AG08395 (cell line): Measurements from ENCODE around the gene PLA2G2F.
"Not testable (repeated sequence)": the region's sequence is repeated elsewhere in the genome, so short reads cannot be mapped to it uniquely, and the experiment has no call there.

Source experiments
- DNase-seq: peaks from one replicate; pipeline ENCODE4 v3.0.0; 2012; ENCODE audit warnings: mixed read lengths, low spot score

PLA2G2F gene

GRCh38 chr1:20114021-20114648 lies 25.0 kb upstream of the PLA2G2F start:
- no peak for DNase-seq

- DNase-seq: no peak
These were observed 23.6 kb upstream of the PLA2G2F start for GRCh38 chr1:20115479-20115878.

DNA sequence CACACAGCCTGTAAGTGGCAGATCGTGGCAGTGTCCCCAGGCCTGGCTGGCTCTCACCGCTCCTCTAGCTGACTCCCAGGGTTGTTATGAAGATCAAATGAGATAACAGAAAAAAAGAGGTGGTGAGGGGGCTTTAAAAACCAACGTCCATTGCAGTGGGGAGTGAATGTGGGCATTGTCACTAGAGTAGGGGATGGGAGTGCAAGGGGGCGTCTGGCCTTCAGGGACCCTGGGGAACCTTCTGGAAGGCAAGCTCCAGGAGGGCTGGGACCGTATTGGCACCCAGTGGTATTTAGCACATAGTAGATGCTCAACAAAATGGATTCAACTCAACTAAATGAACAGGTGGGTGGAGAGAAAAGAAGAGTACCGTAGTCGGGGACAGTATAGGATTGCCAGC lies 23.2 kb upstream of the PLA2G2F start:
- no peak for DNase-seq

DNA sequence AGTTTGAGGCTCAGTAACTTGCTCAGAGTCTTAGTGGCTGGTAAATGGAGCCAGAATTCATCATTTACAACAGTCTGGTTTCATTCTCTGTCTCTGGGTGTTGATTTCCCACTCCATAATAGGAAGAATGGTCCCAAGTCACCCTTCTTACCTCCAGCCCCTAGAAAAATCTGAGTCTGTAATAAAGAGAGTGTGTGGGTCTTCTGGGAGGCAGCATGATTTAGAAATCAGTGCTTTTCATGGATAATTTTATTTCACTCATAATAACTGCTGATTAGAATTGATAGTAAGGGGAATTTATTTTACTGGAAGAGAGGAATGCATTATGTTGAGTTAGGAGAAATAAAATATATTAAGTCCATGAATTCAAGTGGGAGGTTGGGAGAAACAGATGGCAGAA lies 21.9 kb upstream of the PLA2G2F start:
- DNase-seq: no peak

DNA sequence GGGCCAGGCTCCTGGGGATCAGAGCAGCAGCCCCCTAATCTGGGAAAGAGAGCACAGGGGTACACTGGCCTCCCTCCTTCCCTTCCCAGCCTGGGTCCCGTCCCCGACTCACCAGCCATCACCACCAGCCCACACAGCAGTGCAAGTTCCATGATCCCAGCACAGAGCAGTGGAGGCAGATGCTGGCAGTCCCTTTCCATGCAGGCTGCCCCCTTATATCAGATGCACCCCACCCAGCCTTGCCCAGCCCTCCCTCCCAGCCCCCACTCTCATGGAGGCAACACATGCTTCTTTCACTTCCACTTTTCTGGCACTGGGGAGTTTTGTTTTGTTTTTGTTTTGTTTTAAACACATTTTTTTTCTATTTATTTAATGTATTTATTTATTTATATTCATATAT lies 19.8 kb upstream of the PLA2G2F start, which contains the start of gene PLA2G2D:
Gene PLA2G2D (minus strand): TSS at position 190 of the 400 bp plus-strand sequence. CDS start 38 bp downstream, at position 152.
- DNase-seq: no peak

DNA sequence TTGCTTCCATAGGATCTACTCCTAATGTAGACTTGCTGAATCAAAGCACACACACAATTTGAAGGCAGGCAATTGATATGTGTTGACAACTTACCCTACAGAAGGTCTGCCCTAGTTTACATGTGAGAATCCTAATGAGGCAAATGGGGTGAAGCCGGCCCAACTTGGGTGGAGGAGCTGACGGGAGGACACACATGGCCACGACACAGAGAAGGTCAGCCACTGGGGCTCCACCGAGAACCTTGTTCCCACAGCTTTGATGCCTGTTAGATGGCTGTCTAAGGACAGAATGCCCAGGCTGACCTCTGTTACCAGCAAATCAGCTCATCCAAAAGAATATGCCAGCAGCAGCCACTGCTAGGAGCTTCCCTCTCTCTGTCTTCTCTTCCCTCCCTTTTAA lies 18.3 kb upstream of the PLA2G2F start:
- no peak for DNase-seq

- DNase-seq: no peak
These were observed 15.2 kb upstream of the PLA2G2F start for GRCh38 chr1:20123722-20124455.

DNA sequence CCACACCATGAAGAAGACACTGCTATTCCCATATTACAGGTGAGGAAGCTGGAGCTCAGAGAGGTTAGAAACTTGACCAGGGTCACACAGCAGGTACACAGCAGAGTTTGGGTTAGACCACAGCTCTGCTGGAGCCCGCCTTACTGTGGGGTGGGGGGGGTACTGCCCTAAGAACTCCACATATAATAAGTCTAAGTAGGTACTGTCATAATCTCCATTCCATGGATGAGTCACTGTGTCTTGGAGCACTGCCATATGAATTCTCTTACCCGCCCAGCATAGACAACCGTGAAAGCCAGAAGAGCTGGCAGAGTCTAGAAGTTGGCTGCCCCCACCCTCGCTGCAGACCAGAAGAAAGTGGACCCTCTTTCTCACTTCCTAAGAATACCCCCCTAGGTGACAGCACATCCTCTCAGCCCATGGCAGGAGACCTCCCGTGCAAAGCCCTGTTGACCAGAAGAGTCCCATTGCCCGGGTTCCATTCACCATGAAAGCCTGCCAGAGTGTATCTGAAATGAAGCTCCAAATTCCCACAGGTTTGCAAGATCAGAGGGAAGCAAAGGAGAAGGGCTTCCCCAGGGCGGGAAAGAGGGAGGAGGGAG lies 14.6 kb upstream of the PLA2G2F start:
- DNase-seq: peak; percentile 87

- no peak for DNase-seq
These were observed 14.0 kb upstream of the PLA2G2F start for GRCh38 chr1:20125100-20125499.

DNA sequence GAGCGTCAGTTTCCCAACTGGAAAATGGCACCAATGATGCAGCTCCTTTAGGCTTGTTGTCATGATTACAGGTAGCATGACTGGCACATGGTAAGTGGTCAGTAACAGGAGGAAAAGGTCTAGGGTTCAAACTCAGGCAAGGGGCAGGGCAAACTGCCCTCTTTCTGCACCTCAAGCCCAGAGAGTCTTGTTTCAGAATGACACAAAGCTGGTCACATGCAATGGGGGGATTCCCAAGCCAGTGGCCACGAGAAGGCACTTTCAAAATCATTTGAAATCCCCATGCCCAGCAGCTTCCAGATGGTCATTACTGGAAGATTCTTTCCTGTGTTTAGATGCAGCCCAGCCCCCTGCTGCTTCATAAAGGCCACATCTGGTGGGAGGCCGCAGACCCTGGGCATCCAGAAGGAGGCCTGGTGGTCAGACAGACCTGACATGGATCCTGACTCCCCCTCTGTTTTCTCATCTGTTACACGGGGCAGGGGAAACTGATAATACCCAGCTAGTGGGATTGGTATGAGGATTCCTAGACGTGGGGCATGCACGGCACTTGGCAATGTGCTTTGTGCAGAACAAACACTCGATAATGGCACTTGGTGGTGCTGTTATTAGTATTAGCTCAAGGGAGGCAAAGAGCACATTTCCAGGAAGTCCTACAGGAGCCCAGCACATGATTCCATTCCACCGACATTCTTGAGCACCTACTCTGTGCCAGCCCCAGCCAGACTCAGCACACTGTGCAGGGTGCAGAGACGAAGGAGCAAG lies 12.9 kb upstream of the PLA2G2F start:
- DNase-seq: no peak

- no peak for DNase-seq
These were observed 12.2 kb upstream of the PLA2G2F start for GRCh38 chr1:20126806-20127440.

- not testable (repeated sequence) for DNase-seq
These were observed 8.6 kb upstream of the PLA2G2F start for GRCh38 chr1:20130518-20130917.

GRCh38 chr1:20134995-20135394 lies 4.1 kb upstream of the PLA2G2F start:
- DNase-seq: no peak

DNA sequence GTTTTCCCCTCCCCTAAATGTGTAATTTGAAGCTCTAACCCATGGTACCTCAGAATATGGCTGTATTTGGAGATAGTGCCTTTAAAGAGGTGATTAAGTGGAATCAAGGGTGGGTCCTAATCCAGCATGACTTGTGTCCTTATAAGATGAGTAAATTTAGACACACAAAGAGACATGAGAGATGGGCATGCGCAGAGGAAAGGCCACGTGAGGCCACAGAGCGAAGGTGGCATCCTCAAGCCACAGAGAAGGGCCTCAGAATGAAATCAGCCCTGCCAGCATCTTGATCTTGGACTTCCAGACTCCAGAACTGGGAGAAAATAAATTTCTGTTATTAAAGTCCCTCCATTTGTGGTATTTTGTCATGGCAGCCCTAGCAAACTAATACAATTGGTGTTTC lies 2.9 kb upstream of the PLA2G2F start:
- DNase-seq: no peak

- no peak for DNase-seq
These were observed 2.1 kb upstream of the PLA2G2F start for GRCh38 chr1:20137055-20137454.

DNA sequence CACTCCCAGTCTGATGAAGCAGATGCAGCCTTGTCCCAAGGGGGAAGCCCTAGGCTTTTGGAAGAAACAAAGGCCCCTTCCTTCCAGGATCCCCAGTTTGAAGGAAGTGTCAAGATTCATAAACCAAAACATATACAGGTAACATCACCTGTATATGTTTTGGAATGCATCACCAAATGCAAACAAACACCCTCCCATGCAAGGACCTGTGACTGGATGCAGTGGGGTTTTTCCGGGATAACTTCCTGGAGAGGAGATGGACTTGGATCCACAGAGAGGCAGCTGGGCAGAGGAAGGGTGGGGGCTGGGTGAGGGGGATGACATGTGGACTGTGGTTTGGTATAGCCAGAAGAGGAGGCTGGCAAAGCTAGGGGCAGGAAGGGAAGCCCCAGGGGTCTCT lies 1.5 kb upstream of the PLA2G2F start:
- no peak for DNase-seq

GRCh38 chr1:20138346-20138745 lies 777 bp upstream of the PLA2G2F start:
- DNase-seq: no peak

GRCh38 chr1:20139776-20140612 lies 871 bp downstream of the PLA2G2F start:
- no peak for DNase-seq

GRCh38 chr1:20141001-20141400 lies 1.9 kb downstream of the PLA2G2F start:
- no peak for DNase-seq

GRCh38 chr1:20141466-20141865 lies 2.3 kb downstream of the PLA2G2F start:
- no peak for DNase-seq
